ENCODE results near the gene AEBP1.

- TF ChIP-seq POLR2AphosphoS5 (IDR thresholded peaks at IDR 0.05): no peak
- no peak for TF ChIP-seq CTCF (IDR thresholded peaks at IDR 0.05)
- no peak for TF ChIP-seq POLR2A (IDR thresholded peaks at IDR 0.05; ENCODE audit: low read depth)
- TF ChIP-seq EP300 (IDR thresholded peaks at IDR 0.05): no peak
These were observed 32.6 kb downstream of the AEBP1 start for GRCh38 chr7:44136731-44137130.

Data from esophagus muscularis mucosa (tissue), 4 donors.